Activated CD4-positive, alpha-beta T cell treated with anti-CD3 and anti-CD28 coated beads for 4 hours (primary cell): ENCODE results near the gene KRT85.

ENCODE experiments used
- DNase-seq, 2 donors: peaks; one replicate each; pipeline ENCODE4 v3.0.0-alpha.2; 2020

Gene KRT85

GRCh38 chr12:52392465-52393007, 25.3 kb upstream of the KRT85 start:
- DNase-seq: no peak

GRCh38 chr12:52391618-52392002, 24.3 kb upstream of the KRT85 start:
- no peak for DNase-seq

- no peak for DNase-seq
Measured at GRCh38 chr12:52390739-52391617, 23.7 kb upstream of the KRT85 start.

- no peak for DNase-seq
Measured at GRCh38 chr12:52389313-52390207, 22.3 kb upstream of the KRT85 start.

- DNase-seq: no peak
Measured at GRCh38 chr12:52387859-52388258, 20.6 kb upstream of the KRT85 start.

- DNase-seq: no peak
Measured at GRCh38 chr12:52385226-52385702, 18.0 kb upstream of the KRT85 start, which contains the start of gene KRT84. Gene KRT84, minus strand, starts transcription at chr12:52385652. Its CDS starts 67 bp downstream, at chr12:52385585.

GRCh38 chr12:52383331-52383730, 16.1 kb upstream of the KRT85 start:
- no peak for DNase-seq

GRCh38 chr12:52382854-52383253, 15.6 kb upstream of the KRT85 start:
- DNase-seq: no peak

GRCh38 chr12:52381206-52381605, 13.9 kb upstream of the KRT85 start:
- DNase-seq: no peak

- no peak for DNase-seq
Measured at GRCh38 chr12:52380271-52380694, 13.0 kb upstream of the KRT85 start.

GRCh38 chr12:52379536-52379935, 12.3 kb upstream of the KRT85 start:
- DNase-seq: no peak

- no peak for DNase-seq
Measured at GRCh38 chr12:52378091-52378490, 10.8 kb upstream of the KRT85 start.

- no peak for DNase-seq
Measured at GRCh38 chr12:52377266-52377665, 10.0 kb upstream of the KRT85 start.

GRCh38 chr12:52372216-52373154, 5.2 kb upstream of the KRT85 start:
- peak; percentile 30 to 43 for DNase-seq

GRCh38 chr12:52371716-52372115, 4.4 kb upstream of the KRT85 start:
- no peak for DNase-seq

GRCh38 chr12:52370926-52371608, 3.8 kb upstream of the KRT85 start:
- no peak for DNase-seq

- DNase-seq: no peak
Measured at GRCh38 chr12:52369809-52370208, 2.5 kb upstream of the KRT85 start.

- DNase-seq: no peak
Measured at GRCh38 chr12:52369211-52369610, 1.9 kb upstream of the KRT85 start.

- DNase-seq: no peak
Measured at GRCh38 chr12:52368508-52368907, 1.2 kb upstream of the KRT85 start.

GRCh38 chr12:52367876-52368275, 595 bp upstream of the KRT85 start:
- no peak for DNase-seq

GRCh38 chr12:52364901-52365489, 2.3 kb downstream of the KRT85 start:
- no peak for DNase-seq
